ENCODE measurements around the gene SNX20. TPM values are rescaled to one million over a fixed set of nuclear protein-coding genes. Genes with fewer than 3 reads are reported as not detected.

Gene SNX20
- total and polyA plus RNA-seq, 10 of the 15 experiments (the other 5 are each of a cell fraction or from before 2014, with no cell fraction given) = 4.6 to 30.8 (median 21.9) TPM

GRCh38 chr16:50659806-50660205 is 21.3 kb downstream of the SNX20 start:
- POLR2A ChIA-PET = interaction anchor here (1.1 kb wide), 1 partner anchor 87 kb away, joined by 3 read pairs; no protein-coding TSS in a partner anchor

More at GRCh38 chr16:50659806-50660205, 21.3 kb downstream of the SNX20 start:
- ATAC-seq (no peak), DNase-seq (ENCODE audit: low read depth, low spot score) (no peak), FAIRE-seq (no peak)
- intact Hi-C loops (cut with micrococcal nuclease; ENCODE audit: unreplicated experiment) (no loop called here), in situ Hi-C loops (cut with MboI) (no loop called here)
- no peak overlapping the region for H3K27ac ChIP-seq (ENCODE audit: control insufficient read depth, insufficient read depth)
- H3K9me3 ChIP-seq (replicated peaks; ENCODE audit: control insufficient read depth, insufficient read depth, low read length) = no peaks in the 10 kb centered on the region
- no peaks in the 10 kb centered on the region for H3K79me2 ChIP-seq (ENCODE audit: control insufficient read depth, insufficient read depth, low read length)
- H3K4me2 ChIP-seq (ENCODE audit: control insufficient read depth, insufficient read depth) = no peak overlapping the region
- H3K36me3 ChIP-seq (ENCODE audit: control insufficient read depth in 2 of 2, insufficient read depth in 2 of 2, low read length in 1 of 2) = no peaks in the 10 kb centered on the region
- CTCF ChIA-PET = interaction anchor here (0.8 to 1.0 kb wide), 3 partner anchors 9 to 147 kb away, joined by 3 read pairs; no protein-coding TSS in a partner anchor
- no peaks in the 10 kb centered on the region; a peak in 2 of 4 replicates for H3K27me3 ChIP-seq (replicated peaks in 1 of 2; ENCODE audit: control insufficient read depth in 2 of 2, insufficient read depth in 2 of 2, low read length in 1 of 2)
- TF ChIP-seq FOS (IDR thresholded peaks at IDR 0.05; ENCODE audit: borderline replicate concordance, extremely low read depth, insufficient read length) (no peak), RB1 (IDR thresholded peaks at IDR 0.05; ENCODE audit: borderline replicate concordance) (no peak), ZBED1 (IDR thresholded peaks at IDR 0.05; ENCODE audit: borderline replicate concordance) (no peak), IRF4 (IDR thresholded peaks at IDR 0.05; ENCODE audit: low read depth, low read length) (no peak), BACH1 (IDR thresholded peaks at IDR 0.05; ENCODE audit: borderline replicate concordance) (no peak), SMAD5 (IDR thresholded peaks at IDR 0.05; ENCODE audit: low read depth) (no peak), ZNF217 (IDR thresholded peaks at IDR 0.05) (no peak), NR2C2 (IDR thresholded peaks at IDR 0.05; ENCODE audit: borderline replicate concordance, control insufficient read depth, insufficient read length, low read depth) (no peak), IRF5 (IDR thresholded peaks at IDR 0.05; ENCODE audit: borderline replicate concordance) (no peak), BCL11A (IDR thresholded peaks at IDR 0.05; ENCODE audit: low read depth, low read length) (no peak), KAT2A (conservative IDR thresholded peaks at IDR 0.05; ENCODE audit: control insufficient read depth, low read depth, low read length) (no peak), JUNB (IDR thresholded peaks at IDR 0.05) (no peak), SREBF2 (IDR thresholded peaks at IDR 0.05; ENCODE audit: low read length) (no peak), MXI1 (IDR thresholded peaks at IDR 0.05; ENCODE audit: low read depth, low read length) (no peak), NKRF (conservative IDR thresholded peaks at IDR 0.05) (no peak), ATF3 (IDR thresholded peaks at IDR 0.05; ENCODE audit: borderline replicate concordance, extremely low read depth, low read depth, low read length) (no peak), IKZF1 (conservative IDR thresholded peaks at IDR 0.05) (no peak), POLR2AphosphoS2 (IDR thresholded peaks at IDR 0.05; ENCODE audit: low read depth, low read length) (no peak)
- TF ChIP-seq, protein P1, sequence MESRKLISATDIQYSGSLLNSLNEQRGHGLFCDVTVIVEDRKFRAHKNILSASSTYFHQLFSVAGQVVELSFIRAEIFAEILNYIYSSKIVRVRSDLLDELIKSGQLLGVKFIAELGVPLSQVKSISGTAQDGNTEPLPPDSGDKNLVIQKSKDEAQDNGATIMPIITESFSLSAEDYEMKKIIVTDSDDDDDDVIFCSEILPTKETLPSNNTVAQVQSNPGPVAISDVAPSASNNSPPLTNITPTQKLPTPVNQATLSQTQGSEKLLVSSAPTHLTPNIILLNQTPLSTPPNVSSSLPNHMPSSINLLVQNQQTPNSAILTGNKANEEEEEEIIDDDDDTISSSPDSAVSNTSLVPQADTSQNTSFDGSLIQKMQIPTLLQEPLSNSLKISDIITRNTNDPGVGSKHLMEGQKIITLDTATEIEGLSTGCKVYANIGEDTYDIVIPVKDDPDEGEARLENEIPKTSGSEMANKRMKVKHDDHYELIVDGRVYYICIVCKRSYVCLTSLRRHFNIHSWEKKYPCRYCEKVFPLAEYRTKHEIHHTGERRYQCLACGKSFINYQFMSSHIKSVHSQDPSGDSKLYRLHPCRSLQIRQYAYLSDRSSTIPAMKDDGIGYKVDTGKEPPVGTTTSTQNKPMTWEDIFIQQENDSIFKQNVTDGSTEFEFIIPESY (IDR thresholded peaks at IDR 0.05) = no peak
- no peaks in the 10 kb centered on the region for H3K4me1 ChIP-seq (ENCODE audit: control insufficient read depth, insufficient read depth, low read length)
- H3K4me3 ChIP-seq = no peak overlapping the region
- no peak overlapping the region for H3K9ac ChIP-seq (ENCODE audit: control insufficient read depth, insufficient read depth, low read length)
- RAD21 ChIA-PET (ENCODE audit: unreplicated experiment) = interaction anchor here (0.7 to 29.0 kb wide), 3 partner anchors 87 to 153 kb away, joined by 3 to 578 read pairs (median 3); partner anchors contain the start of gene CYLD
- BruUV-seq (replicated peaks) = no TSS peak
- 45% methylated on average over 5 of the region's 5 CpGs for WGBS (ENCODE audit: insufficient coverage, insufficient replicate concordance, low lambda C conversion rate, missing lambda C conversion rate)
- H2AFZ ChIP-seq (ENCODE audit: control insufficient read depth, low read depth, low read length) = no peak overlapping the region
- SMC1A ChIA-PET (ENCODE audit: uncharacterized antibody, unreplicated experiment) = interaction anchor here (0.9 to 3.3 kb wide), 4 partner anchors 145 to 338 kb away, joined by 3 to 9 read pairs (median 4); no protein-coding TSS in a partner anchor
- H4K20me1 ChIP-seq (ENCODE audit: control insufficient read depth, insufficient read depth) = no peaks in the 10 kb centered on the region

Measured in GM12878 (cell line).